Astrocyte of the spinal cord (primary cell): Measurements from ENCODE around the gene ASTN2.

Experiments used
- DNase-seq: peaks from one replicate; pipeline ENCODE4 v3.0.0; 2011; ENCODE audit warnings: low read depth, low spot score
- H3K4me3 ChIP-seq: 2 replicates; pipeline ENCODE4 v1.5.1; 2011; ENCODE audit warnings: low read depth, mild to moderate bottlenecking, low read length, moderate library complexity
- in situ Hi-C: cut with HindIII; loops from 2 replicates; pipeline ENCODE4 v1.10.0; 2017; ENCODE audit warnings: low sequenced_read_pairs
- TF ChIP-seq, protein P1 (sequence below): IDR thresholded peaks from 2 replicates; pipeline ENCODE4 v1.5.1; 2012; ENCODE audit warnings: low read depth, mild to moderate bottlenecking, low read length, inconsistent platforms

The ASTN2 gene

DNA sequence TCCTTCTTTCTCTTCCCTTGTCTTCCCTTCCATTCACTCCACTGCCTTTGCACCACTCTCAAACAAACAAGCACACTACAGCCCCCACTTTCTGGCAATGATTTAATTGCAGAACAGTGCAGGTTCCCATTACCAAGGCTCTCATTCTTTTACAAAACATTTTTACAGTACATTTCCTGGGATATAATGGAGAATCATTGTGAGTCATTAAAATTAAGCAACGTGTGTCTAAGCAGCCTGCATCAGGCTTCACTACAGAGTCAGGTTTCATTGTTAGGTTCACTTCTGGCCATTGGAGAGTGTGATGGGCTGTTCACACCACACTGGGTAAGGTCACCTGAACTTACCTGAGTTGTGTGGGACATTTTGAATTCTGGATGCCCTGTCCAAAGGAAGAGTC, 424.3 kb downstream of the ASTN2 start:
- TF ChIP-seq, protein P1, sequence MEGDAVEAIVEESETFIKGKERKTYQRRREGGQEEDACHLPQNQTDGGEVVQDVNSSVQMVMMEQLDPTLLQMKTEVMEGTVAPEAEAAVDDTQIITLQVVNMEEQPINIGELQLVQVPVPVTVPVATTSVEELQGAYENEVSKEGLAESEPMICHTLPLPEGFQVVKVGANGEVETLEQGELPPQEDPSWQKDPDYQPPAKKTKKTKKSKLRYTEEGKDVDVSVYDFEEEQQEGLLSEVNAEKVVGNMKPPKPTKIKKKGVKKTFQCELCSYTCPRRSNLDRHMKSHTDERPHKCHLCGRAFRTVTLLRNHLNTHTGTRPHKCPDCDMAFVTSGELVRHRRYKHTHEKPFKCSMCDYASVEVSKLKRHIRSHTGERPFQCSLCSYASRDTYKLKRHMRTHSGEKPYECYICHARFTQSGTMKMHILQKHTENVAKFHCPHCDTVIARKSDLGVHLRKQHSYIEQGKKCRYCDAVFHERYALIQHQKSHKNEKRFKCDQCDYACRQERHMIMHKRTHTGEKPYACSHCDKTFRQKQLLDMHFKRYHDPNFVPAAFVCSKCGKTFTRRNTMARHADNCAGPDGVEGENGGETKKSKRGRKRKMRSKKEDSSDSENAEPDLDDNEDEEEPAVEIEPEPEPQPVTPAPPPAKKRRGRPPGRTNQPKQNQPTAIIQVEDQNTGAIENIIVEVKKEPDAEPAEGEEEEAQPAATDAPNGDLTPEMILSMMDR, result no peak
- in situ Hi-C loops, result no loop called here
- H3K4me3 ChIP-seq, result no peak overlapping the region
- DNase-seq, result no peak

DNA sequence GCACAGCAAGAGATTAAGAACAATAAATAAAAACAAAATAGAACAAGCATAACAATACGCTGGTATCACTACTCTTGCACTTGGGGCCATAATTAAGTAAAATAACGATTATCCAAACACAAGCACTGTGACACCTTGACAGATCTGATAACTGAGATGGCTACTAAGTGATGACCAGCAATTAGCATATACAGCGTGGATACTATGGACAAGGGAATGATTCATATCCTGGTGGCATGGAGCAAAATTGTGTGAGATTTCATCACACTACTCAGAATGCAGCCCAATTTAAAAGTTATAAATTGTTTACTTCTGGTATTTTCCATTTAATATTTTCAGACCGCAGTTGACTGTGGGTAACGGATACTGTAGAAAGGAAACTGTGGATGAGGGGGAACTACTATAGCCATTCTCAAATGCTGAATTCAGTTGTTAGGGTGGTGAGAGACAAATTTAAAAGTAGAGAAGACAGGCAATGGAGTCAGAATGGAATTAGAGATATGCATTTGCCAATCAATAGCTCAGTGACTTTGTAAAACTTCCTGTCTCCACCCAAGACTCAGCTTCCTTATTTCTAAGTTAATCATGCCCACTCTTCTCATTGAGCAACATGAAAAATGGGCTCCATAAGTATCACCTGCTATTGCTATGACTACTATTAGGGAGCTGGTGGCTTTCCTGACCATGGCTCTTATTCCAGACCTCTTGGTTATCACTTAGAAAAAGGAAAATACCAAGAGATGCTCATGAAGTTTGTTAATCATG, 427.0 kb downstream of the ASTN2 start:
- TF ChIP-seq, protein P1, result no peak
- H3K4me3 ChIP-seq, result no peak overlapping the region
- DNase-seq, result no peak
- in situ Hi-C loops, result no loop called here

DNA sequence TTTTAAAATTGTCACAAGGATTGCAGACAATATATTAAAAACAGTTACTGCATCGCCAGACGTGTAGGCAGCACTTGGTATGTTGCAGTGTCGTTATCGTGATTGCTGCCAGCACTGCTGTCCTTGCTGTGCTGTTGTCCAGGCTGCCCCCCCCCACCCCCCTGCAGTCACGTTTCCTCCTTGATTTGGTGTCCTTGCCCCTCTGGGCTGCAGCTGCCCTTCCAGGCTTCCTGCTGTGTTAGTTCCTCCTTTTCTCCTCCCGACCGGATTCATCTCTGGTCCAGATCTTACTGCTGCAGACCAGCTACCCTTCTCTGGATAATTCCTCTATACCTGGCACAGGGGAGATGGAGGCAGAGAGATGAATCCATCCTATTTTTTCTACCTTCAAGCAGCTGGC, 428.8 kb downstream of the ASTN2 start:
- TF ChIP-seq, protein P1, result no peak
- no peak overlapping the region for H3K4me3 ChIP-seq
- no peak for DNase-seq
- in situ Hi-C loops, result no loop called here

DNA sequence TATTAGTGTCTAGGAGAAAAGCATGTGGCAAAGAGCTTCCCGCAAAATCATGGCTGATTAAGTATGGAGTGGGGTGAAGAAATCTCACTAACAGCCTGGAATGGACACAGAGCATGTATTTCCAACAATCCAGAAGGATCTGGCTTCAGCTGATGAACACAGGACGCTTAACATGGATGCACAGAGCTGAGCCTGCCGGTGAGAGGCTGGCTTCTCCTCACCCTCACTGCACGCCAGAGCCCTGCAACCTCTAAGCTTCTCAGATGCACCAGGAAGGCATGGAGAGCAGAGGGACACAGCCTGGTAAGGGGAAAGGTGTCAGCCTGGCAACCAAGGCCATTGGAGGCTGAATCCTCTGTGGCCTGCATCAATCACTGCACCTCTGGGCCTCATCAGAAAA, 429.3 kb downstream of the ASTN2 start:
- TF ChIP-seq, protein P1, result no peak
- in situ Hi-C loops, result no loop called here
- DNase-seq, result no peak
- H3K4me3 ChIP-seq, result no peak overlapping the region

DNA sequence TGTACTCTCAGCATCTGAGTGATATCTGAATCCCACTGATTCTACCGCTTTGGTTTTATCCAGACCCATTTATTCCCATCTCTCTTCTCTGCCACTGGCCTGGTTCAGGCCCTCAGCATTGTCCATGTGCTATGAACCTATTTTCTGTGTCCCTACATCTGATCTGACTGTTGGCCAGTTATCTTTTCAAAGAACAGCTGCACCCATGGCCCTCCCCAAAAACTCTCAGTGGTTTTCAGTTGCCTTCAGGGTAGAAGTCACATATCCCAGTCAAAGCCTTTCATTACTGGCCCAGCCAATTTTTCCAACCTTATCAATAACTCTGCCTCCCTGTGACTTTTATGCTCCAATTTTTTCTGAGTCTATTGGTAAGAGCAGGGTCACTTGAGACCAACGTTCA, 430.7 kb downstream of the ASTN2 start:
- H3K4me3 ChIP-seq, result no peak overlapping the region
- TF ChIP-seq, protein P1, result no peak
- DNase-seq, result no peak
- in situ Hi-C loops, result no loop called here

DNA sequence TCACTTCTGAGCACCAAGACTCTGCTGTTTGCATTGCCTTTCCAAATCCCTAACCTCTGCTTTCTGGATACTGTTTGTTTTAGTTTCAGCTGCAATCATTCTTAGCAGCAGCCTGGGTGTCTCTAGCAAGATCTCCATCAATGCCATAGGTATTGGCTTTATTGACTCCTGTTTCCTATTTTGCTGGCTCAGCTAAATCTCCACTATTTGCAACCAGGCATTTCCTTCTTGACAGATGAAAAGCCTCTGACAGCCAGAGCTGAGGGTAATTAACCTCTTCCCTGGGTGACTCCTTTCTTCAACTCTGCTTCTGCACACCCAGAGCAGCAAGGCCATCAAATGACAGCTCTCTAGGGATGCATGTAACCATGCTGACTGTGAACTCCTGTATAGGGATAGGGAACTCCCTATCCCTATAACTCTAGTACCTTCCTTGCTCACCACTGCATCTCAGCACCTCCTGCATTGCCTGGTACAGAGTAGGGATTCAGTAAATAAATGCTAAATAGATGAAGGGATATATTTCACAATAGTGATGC, 434.2 kb downstream of the ASTN2 start:
- DNase-seq, result no peak
- TF ChIP-seq, protein P1, result no peak
- H3K4me3 ChIP-seq, result no peak overlapping the region
- in situ Hi-C loops, result no loop called here
